Stimulated activated naive B cell treated with anti-CD40 and anti-IgM and Interleukin-4, amounts not matched to agents 10 μg/mL and 1 μg/mL and 100 μg/mL, for 72 hours (primary cell): ENCODE data around the gene PHLDA2.
A peak's percentile ranks its signal among the peaks of the same experiment; 100 is the strongest.

Experiments
- ATAC-seq, 2 donors: fragments of 150-1000 bp; cut with Tn5 transposase; replicated peaks; 2 replicates each; pipeline ENCODE4 v1.10.0; 2021; ENCODE audit warnings: moderate library complexity in 1 of 2
- DNase-seq: peaks from one replicate; pipeline ENCODE4 v3.0.0; 2021
- H3K27ac Mint-ChIP-seq: one replicate; pipeline ENCODE4 v1.8.0; 2022; ENCODE audit warnings: mild to moderate bottlenecking, mixed read lengths
- H3K27me3 Mint-ChIP-seq, 2 donors: one replicate each; pipeline ENCODE4 v1.8.0; 2022; ENCODE audit warnings: mixed read lengths in 2 of 2
- H3K36me3 Mint-ChIP-seq, 2 donors: one replicate each; pipeline ENCODE4 v1.8.0; 2022; ENCODE audit warnings: mixed read lengths in 2 of 2, mild to moderate bottlenecking in 1 of 2
- H3K4me1 Mint-ChIP-seq, 2 donors: one replicate each; pipeline ENCODE4 v1.8.0; 2022; ENCODE audit warnings: mixed read lengths in 2 of 2, mild to moderate bottlenecking in 1 of 2
- H3K4me3 Mint-ChIP-seq, 2 donors: one replicate each; pipeline ENCODE4 v1.8.0; 2022; ENCODE audit warnings: mild to moderate bottlenecking in 2 of 2, mixed read lengths in 2 of 2, moderate library complexity in 1 of 2
- H3K9me3 Mint-ChIP-seq, 2 donors: one replicate each; pipeline ENCODE4 v1.8.0; 2022; ENCODE audit warnings: mixed read lengths in 2 of 2, mild to moderate bottlenecking in 1 of 2

The PHLDA2 gene

GRCh38 chr11:2954263-2954662 lies 25.0 kb upstream of the PHLDA2 start:
- no peaks in the 10 kb centered on the region for H3K27me3 Mint-ChIP-seq
- peaks cover 52 to 61% of the 10 kb centered on the region in 2 donors for H3K36me3 Mint-ChIP-seq
- peaks cover 0 to 2% of the 10 kb centered on the region in 2 donors for H3K4me1 Mint-ChIP-seq
- H3K4me3 Mint-ChIP-seq: no peak overlapping the region
- no peak overlapping the region for H3K27ac Mint-ChIP-seq
- no peak for ATAC-seq
- no peaks in the 10 kb centered on the region for H3K9me3 Mint-ChIP-seq
- no peak for DNase-seq

- Mint-ChIP-seq H3K9me3 (no peaks in the 10 kb centered on the region), H3K4me1 (peaks cover 0 to 4% of the 10 kb centered on the region in 2 donors), H3K36me3 (peaks cover 48 to 74% of the 10 kb centered on the region in 2 donors), H3K27me3 (no peaks in the 10 kb centered on the region), H3K27ac (no peak overlapping the region), H3K4me3 (no peak overlapping the region)
- DNase-seq: no peak
- no peak for ATAC-seq
These were observed 23.1 kb upstream of the PHLDA2 start for GRCh38 chr11:2952290-2952689.

- H3K27ac Mint-ChIP-seq: no peak overlapping the region
- no peak for ATAC-seq
- H3K4me1 Mint-ChIP-seq: peaks cover 0 to 7% of the 10 kb centered on the region in 2 donors
- no peak for DNase-seq
- no peaks in the 10 kb centered on the region for H3K9me3 Mint-ChIP-seq
- H3K4me3 Mint-ChIP-seq: no peak overlapping the region
- peaks cover 46 to 76% of the 10 kb centered on the region in 2 donors for H3K36me3 Mint-ChIP-seq
- no peaks in the 10 kb centered on the region for H3K27me3 Mint-ChIP-seq
These were observed 22.3 kb upstream of the PHLDA2 start for GRCh38 chr11:2951231-2952110.

GRCh38 chr11:2950825-2951224 lies 21.6 kb upstream of the PHLDA2 start:
- Mint-ChIP-seq H3K27ac (no peak overlapping the region), H3K4me1 (peaks cover 6 to 12% of the 10 kb centered on the region in 2 donors), H3K4me3 (no peak overlapping the region), H3K36me3 (peaks cover 44 to 77% of the 10 kb centered on the region in 2 donors), H3K9me3 (no peaks in the 10 kb centered on the region), H3K27me3 (no peaks in the 10 kb centered on the region)
- no peak for DNase-seq
- ATAC-seq: no peak

- ATAC-seq (no peak), DNase-seq (no peak)
- Mint-ChIP-seq H3K4me1 (peaks cover 15 to 18% of the 10 kb centered on the region in 2 donors), H3K27me3 (no peaks in the 10 kb centered on the region), H3K36me3 (peaks cover 42 to 78% of the 10 kb centered on the region in 2 donors), H3K27ac (no peak overlapping the region), H3K9me3 (no peaks in the 10 kb centered on the region), H3K4me3 (no peak overlapping the region)
These were observed 20.7 kb upstream of the PHLDA2 start for GRCh38 chr11:2949920-2950319.

GRCh38 chr11:2947744-2948143 lies 18.5 kb upstream of the PHLDA2 start:
- Mint-ChIP-seq H3K27ac (peak overlapping the region; percentile 42), H3K4me3 (no peak overlapping the region), H3K9me3 (no peaks in the 10 kb centered on the region), H3K27me3 (no peaks in the 10 kb centered on the region), H3K4me1 (peaks cover 18% of the 10 kb centered on the region in 2 donors), H3K36me3 (peaks cover 36 to 79% of the 10 kb centered on the region in 2 donors)
- ATAC-seq (no peak), DNase-seq (no peak)

GRCh38 chr11:2945757-2946287 lies 16.6 kb upstream of the PHLDA2 start:
- ATAC-seq (no peak), DNase-seq (no peak)
- Mint-ChIP-seq H3K4me3 (no peak overlapping the region), H3K27me3 (no peaks in the 10 kb centered on the region), H3K27ac (peak overlapping the region; percentile 9), H3K9me3 (no peaks in the 10 kb centered on the region), H3K4me1 (peaks cover 15 to 19% of the 10 kb centered on the region in 2 donors), H3K36me3 (peaks cover 27 to 65% of the 10 kb centered on the region in 2 donors)

GRCh38 chr11:2945031-2945756 lies 16.0 kb upstream of the PHLDA2 start:
- H3K4me1 Mint-ChIP-seq: peaks cover 15 to 26% of the 10 kb centered on the region in 2 donors
- ATAC-seq: peak in 1 of 2 donors; percentile 10

GRCh38 chr11:2944530-2944929 lies 15.3 kb upstream of the PHLDA2 start:
- no peak overlapping the region for H3K4me3 Mint-ChIP-seq
- H3K36me3 Mint-ChIP-seq: peaks cover 21 to 59% of the 10 kb centered on the region in 2 donors
- no peaks in the 10 kb centered on the region for H3K27me3 Mint-ChIP-seq
- H3K4me1 Mint-ChIP-seq: peaks cover 15 to 26% of the 10 kb centered on the region in 2 donors
- DNase-seq (no peak), ATAC-seq (no peak)
- H3K9me3 Mint-ChIP-seq: peaks cover 0 to 2% of the 10 kb centered on the region in 2 donors
- H3K27ac Mint-ChIP-seq: peak overlapping the region; percentile 54

More at GRCh38 chr11:2945031-2945756, 16.0 kb upstream of the PHLDA2 start:
- Mint-ChIP-seq H3K27ac (peak overlapping the region; percentile 59), H3K9me3 (no peaks in the 10 kb centered on the region), H3K4me3 (no peak overlapping the region), H3K36me3 (peaks cover 25 to 62% of the 10 kb centered on the region in 2 donors), H3K27me3 (no peaks in the 10 kb centered on the region)
- DNase-seq: no peak

- DNase-seq (no peak), ATAC-seq (no peak)
- Mint-ChIP-seq H3K27ac (peak overlapping the region; percentile 74), H3K4me1 (peaks cover 15 to 26% of the 10 kb centered on the region in 2 donors), H3K4me3 (no peak overlapping the region), H3K9me3 (peaks cover 5 to 8% of the 10 kb centered on the region in 2 donors), H3K36me3 (peaks cover 25 to 57% of the 10 kb centered on the region in 2 donors), H3K27me3 (no peaks in the 10 kb centered on the region)
These were observed 14.5 kb upstream of the PHLDA2 start for GRCh38 chr11:2943711-2944118.

GRCh38 chr11:2942872-2943710 lies 13.9 kb upstream of the PHLDA2 start:
- Mint-ChIP-seq H3K27me3 (no peaks in the 10 kb centered on the region), H3K9me3 (peaks cover 11 to 13% of the 10 kb centered on the region in 2 donors), H3K4me3 (no peak overlapping the region), H3K36me3 (peaks cover 31 to 57% of the 10 kb centered on the region in 2 donors), H3K4me1 (peaks cover 15 to 26% of the 10 kb centered on the region in 2 donors), H3K27ac (peak overlapping the region; percentile 74)
- ATAC-seq: peak in 1 of 2 donors; percentile 3
- no peak for DNase-seq

- peaks cover 13 to 26% of the 10 kb centered on the region in 2 donors for H3K4me1 Mint-ChIP-seq
- ATAC-seq (peak in 1 of 2 donors; percentile 8), DNase-seq (no peak)
- peaks cover 17 to 18% of the 10 kb centered on the region in 2 donors for H3K9me3 Mint-ChIP-seq
- H3K27ac Mint-ChIP-seq: no peak overlapping the region
- H3K4me3 Mint-ChIP-seq: no peak overlapping the region
- H3K36me3 Mint-ChIP-seq: peaks cover 36 to 57% of the 10 kb centered on the region in 2 donors
- H3K27me3 Mint-ChIP-seq: no peaks in the 10 kb centered on the region
These were observed 13.2 kb upstream of the PHLDA2 start for GRCh38 chr11:2942447-2942846.

- Mint-ChIP-seq H3K27me3 (no peaks in the 10 kb centered on the region), H3K4me1 (peaks cover 10 to 24% of the 10 kb centered on the region in 2 donors), H3K4me3 (no peak overlapping the region), H3K36me3 (peaks cover 33 to 49% of the 10 kb centered on the region in 2 donors), H3K27ac (peak overlapping the region; percentile 14), H3K9me3 (peaks cover 20% of the 10 kb centered on the region in 2 donors)
- DNase-seq (no peak), ATAC-seq (peak; percentile 19 to 22)
These were observed 12.0 kb upstream of the PHLDA2 start for GRCh38 chr11:2940921-2941821.
